HCT116 (cell line): Measurements from ENCODE around the gene CCDC88C.

Experiments
- EZH2phosphoT487 ChIP-seq: fragments of 200-600 bp; IDR thresholded peaks from 2 replicates; pipeline ENCODE4 v1.6.1; 2018; ENCODE audit warnings: antibody characterized with exemption, borderline replicate concordance
- FOSL1 ChIP-seq: IDR thresholded peaks from 2 replicates; pipeline ENCODE4 v1.6.1; 2012; ENCODE audit warnings: low read depth
- MAX ChIP-seq: IDR thresholded peaks from 2 replicates; pipeline ENCODE4 v1.6.1; 2012
- POLR2A ChIP-seq: IDR thresholded peaks from 2 replicates; pipeline ENCODE4 v1.7.0; 2011; ENCODE audit warnings: borderline replicate concordance; ENCODE audit not compliant: insufficient read depth, insufficient read length; ENCODE audit errors: extremely low read depth
- POLR2AphosphoS5 ChIP-seq: IDR thresholded peaks from 2 replicates; pipeline ENCODE4 v1.6.1; 2011; ENCODE audit warnings: mild to moderate bottlenecking, low read depth, low read length, moderate library complexity
- RAD21 ChIP-seq: IDR thresholded peaks from 2 replicates; pipeline ENCODE4 v1.6.1; 2012; ENCODE audit warnings: low read depth, mild to moderate bottlenecking
- SIN3A ChIP-seq: IDR thresholded peaks from 2 replicates; pipeline ENCODE4 v1.6.1; 2012; ENCODE audit warnings: low read depth
- SP1 ChIP-seq: IDR thresholded peaks from 2 replicates; pipeline ENCODE4 v1.6.1; 2012; ENCODE audit warnings: low read depth
- YY1 ChIP-seq: IDR thresholded peaks from 2 replicates; pipeline ENCODE4 v1.6.1; 2011; ENCODE audit warnings: low read length, low read depth, moderate library complexity, mild to moderate bottlenecking; ENCODE audit not compliant: insufficient replicate concordance; ENCODE audit errors: extremely low read depth
- ZNF274 ChIP-seq: fragments of 200-500 bp; sonication (Bioruptor generic); IDR thresholded peaks from 2 replicates; pipeline ENCODE4 v1.6.1; 2014; ENCODE audit warnings: mild to moderate bottlenecking, low read depth, low read length, inconsistent platforms
- TF ChIP-seq, protein P1 (sequence below), 3 experiments: fragments of 200-600 bp in 1 of 3; sonication (generic) in 1 of 3; IDR thresholded peaks in 2 of 3; conservative IDR thresholded peaks in 1 of 3; 2 replicates each; pipeline ENCODE4 v1.5.1; 2012 to 2017; ENCODE audit warnings: low read depth in 2 of 3, low read length in 2 of 3, antibody characterized with exemption in 1 of 3, borderline replicate concordance in 1 of 3, control low read depth in 1 of 3, mild to moderate bottlenecking in 1 of 3, mixed read lengths in 1 of 3, mixed run types in 1 of 3, moderate library complexity in 1 of 3; ENCODE audit not compliant: insufficient read depth in 1 of 3
- TF ChIP-seq, protein P2 (sequence below): IDR thresholded peaks from 2 replicates; pipeline ENCODE4 v1.6.1; 2012
- TF ChIP-seq, protein P3 (sequence below): IDR thresholded peaks from 2 replicates; pipeline ENCODE4 v1.6.1; 2012; ENCODE audit warnings: low read depth

- no peak for TF ChIP-seq RAD21
- no peak for TF ChIP-seq POLR2A
- TF ChIP-seq, protein P1, sequence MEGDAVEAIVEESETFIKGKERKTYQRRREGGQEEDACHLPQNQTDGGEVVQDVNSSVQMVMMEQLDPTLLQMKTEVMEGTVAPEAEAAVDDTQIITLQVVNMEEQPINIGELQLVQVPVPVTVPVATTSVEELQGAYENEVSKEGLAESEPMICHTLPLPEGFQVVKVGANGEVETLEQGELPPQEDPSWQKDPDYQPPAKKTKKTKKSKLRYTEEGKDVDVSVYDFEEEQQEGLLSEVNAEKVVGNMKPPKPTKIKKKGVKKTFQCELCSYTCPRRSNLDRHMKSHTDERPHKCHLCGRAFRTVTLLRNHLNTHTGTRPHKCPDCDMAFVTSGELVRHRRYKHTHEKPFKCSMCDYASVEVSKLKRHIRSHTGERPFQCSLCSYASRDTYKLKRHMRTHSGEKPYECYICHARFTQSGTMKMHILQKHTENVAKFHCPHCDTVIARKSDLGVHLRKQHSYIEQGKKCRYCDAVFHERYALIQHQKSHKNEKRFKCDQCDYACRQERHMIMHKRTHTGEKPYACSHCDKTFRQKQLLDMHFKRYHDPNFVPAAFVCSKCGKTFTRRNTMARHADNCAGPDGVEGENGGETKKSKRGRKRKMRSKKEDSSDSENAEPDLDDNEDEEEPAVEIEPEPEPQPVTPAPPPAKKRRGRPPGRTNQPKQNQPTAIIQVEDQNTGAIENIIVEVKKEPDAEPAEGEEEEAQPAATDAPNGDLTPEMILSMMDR (IDR thresholded peaks at IDR 0.05 in 2 of 3, conservative IDR thresholded peaks at IDR 0.05 in 1 of 3; ENCODE audit: borderline replicate concordance in 1 of 3, insufficient read depth in 1 of 3, low read depth in 2 of 3, low read length in 2 of 3): no peak
- TF ChIP-seq SP1: no peak
- TF ChIP-seq, protein P2, sequence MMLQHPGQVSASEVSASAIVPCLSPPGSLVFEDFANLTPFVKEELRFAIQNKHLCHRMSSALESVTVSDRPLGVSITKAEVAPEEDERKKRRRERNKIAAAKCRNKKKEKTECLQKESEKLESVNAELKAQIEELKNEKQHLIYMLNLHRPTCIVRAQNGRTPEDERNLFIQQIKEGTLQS: no peak
- TF ChIP-seq YY1: no peak
- no peak for TF ChIP-seq EZH2phosphoT487
- TF ChIP-seq FOSL1: no peak
- TF ChIP-seq, protein P3, sequence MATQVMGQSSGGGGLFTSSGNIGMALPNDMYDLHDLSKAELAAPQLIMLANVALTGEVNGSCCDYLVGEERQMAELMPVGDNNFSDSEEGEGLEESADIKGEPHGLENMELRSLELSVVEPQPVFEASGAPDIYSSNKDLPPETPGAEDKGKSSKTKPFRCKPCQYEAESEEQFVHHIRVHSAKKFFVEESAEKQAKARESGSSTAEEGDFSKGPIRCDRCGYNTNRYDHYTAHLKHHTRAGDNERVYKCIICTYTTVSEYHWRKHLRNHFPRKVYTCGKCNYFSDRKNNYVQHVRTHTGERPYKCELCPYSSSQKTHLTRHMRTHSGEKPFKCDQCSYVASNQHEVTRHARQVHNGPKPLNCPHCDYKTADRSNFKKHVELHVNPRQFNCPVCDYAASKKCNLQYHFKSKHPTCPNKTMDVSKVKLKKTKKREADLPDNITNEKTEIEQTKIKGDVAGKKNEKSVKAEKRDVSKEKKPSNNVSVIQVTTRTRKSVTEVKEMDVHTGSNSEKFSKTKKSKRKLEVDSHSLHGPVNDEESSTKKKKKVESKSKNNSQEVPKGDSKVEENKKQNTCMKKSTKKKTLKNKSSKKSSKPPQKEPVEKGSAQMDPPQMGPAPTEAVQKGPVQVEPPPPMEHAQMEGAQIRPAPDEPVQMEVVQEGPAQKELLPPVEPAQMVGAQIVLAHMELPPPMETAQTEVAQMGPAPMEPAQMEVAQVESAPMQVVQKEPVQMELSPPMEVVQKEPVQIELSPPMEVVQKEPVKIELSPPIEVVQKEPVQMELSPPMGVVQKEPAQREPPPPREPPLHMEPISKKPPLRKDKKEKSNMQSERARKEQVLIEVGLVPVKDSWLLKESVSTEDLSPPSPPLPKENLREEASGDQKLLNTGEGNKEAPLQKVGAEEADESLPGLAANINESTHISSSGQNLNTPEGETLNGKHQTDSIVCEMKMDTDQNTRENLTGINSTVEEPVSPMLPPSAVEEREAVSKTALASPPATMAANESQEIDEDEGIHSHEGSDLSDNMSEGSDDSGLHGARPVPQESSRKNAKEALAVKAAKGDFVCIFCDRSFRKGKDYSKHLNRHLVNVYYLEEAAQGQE: no peak
- no peak for TF ChIP-seq MAX
- TF ChIP-seq POLR2AphosphoS5: no peak
- TF ChIP-seq ZNF274: no peak
- no peak for TF ChIP-seq SIN3A
These were observed 1.6 kb downstream of the CCDC88C start for GRCh38 chr14:91415794-91416743.
